ENCODE data around the gene WBP1L.

Gene WBP1L

DNA sequence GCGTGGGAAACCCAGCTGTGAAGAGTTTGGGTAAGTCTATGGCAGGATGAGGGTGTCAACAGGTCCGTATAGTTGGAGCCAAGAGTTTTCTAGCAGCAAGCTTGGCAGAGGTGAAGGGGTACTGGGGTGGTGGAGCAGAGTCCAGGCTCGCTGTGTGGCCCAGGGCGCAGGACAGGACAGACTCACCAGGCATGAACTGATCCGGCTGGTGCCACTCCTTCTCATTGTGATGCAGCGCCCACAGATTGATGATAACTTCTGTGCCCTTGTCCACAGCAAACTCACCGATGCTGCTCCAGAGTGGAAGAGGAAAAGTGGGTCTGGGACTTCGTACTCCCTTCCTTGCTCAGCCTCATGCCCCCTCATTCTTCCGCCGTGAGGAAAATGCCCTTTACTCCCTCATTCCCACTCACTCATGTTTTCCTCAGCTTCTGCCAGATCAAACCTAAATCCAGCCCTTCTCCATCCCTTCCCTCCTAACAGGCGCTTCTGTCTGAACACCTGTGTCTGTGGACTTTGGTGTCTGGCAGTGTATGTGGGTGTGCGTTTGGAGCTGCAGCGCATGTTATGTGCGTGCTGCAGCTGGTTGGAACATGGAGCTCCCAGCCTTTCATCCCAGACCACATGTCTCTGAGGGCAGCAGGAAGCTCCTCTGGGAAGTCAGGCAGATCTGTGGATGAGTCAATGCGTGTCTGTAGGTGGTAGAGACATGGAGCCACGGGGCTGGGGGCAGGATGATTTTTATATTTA lies 87.7 kb downstream of the WBP1L start:
- Histone ChIP-seq H3K9me3 (ENCODE audit: control insufficient read depth, insufficient read depth, low read depth, low read length) (no peaks in the 10 kb centered on the region), H3K27ac (ENCODE audit: extremely low read depth, low read depth, low read length) (no peak overlapping the region), H3K4me1 (ENCODE audit: control insufficient read depth, insufficient read depth, low read length) (no peaks in the 10 kb centered on the region), H3K4me3 (ENCODE audit: low read depth, low read length) (no peak overlapping the region), H3K36me3 (ENCODE audit: control insufficient read depth in 2 of 2, insufficient read depth in 1 of 2, low read length in 2 of 2) (no peaks in the 10 kb centered on the region)
- TF ChIP-seq PRDM1 (tag by site-specific recombination; IDR thresholded peaks at IDR 0.05) (no peak), SCRT1 (tag by site-specific recombination; IDR thresholded peaks at IDR 0.05; ENCODE audit: borderline replicate concordance) (0 out of 2 replicates have a peak, but pooled peaks have one; percentile 28), SCRT2 (tag by site-specific recombination; IDR thresholded peaks at IDR 0.05) (peak; percentile 80)
- CTCF ChIA-PET = interaction anchor here (0.6 to 3.0 kb wide), 4 partner anchors 72 to 88 kb away, joined by 3 to 16 read pairs (median 4); partner anchors contain the start of gene WBP1L
- POLR2A ChIA-PET = interaction anchor here (0.9 kb wide), 1 partner anchor 91 kb away, joined by 3 read pairs; no protein-coding TSS in a partner anchor

DNA sequence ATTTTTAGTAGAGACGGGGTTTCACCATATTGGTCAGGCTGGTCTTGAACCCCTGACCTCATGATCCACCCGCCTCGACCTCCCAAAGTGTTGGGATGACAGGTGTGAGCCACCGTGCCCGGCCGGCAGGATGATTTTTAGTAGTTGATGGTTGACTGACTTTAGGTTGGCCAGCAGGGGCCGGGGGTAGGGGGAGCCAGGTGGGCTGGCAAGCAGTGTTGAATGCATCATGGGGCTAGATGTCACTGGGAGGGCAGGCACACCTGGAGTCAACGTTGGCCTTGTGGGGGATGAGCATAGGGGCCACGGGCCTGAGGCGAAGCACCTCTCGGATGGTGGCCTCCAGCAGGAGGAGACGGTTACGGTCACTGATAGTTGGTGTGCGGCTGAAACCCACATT lies 88.5 kb downstream of the WBP1L start:
- Histone ChIP-seq H3K4me1 (ENCODE audit: control insufficient read depth, insufficient read depth, low read length) (peaks cover 4% of the 10 kb centered on the region; the same call in 1 of the 2 replicates), H3K36me3 (ENCODE audit: control insufficient read depth in 2 of 2, insufficient read depth in 1 of 2, low read length in 2 of 2) (no peaks in the 10 kb centered on the region), H3K27ac (ENCODE audit: extremely low read depth, low read depth, low read length) (no peak overlapping the region), H3K9me3 (ENCODE audit: control insufficient read depth, insufficient read depth, low read depth, low read length) (no peaks in the 10 kb centered on the region), H3K4me3 (ENCODE audit: low read depth, low read length) (no peak overlapping the region)
- ChIA-PET CTCF (interaction anchor here (0.6 to 6.2 kb wide), 6 partner anchors 70 to 1150 kb away, joined by 3 to 112 read pairs (median 4); partner anchors contain the start of genes CNNM2 and WBP1L), POLR2A (no interaction called here)
- TF ChIP-seq ZNF529 (tag by site-specific recombination; IDR thresholded peaks at IDR 0.05; ENCODE audit: insufficient replicate concordance) (no peak), ZNF223 (tag by site-specific recombination; IDR thresholded peaks at IDR 0.05) (no peak), GLI4 (tag by site-specific recombination; IDR thresholded peaks at IDR 0.05) (no peak), ZNF341 (tag by site-specific recombination; IDR thresholded peaks at IDR 0.05; ENCODE audit: low read depth) (no peak), ZNF221 (tag by site-specific recombination; IDR thresholded peaks at IDR 0.05; ENCODE audit: borderline replicate concordance) (no peak), ZBTB20 (tag by site-specific recombination; IDR thresholded peaks at IDR 0.05) (no peak), ZNF560 (tag by site-specific recombination; IDR thresholded peaks at IDR 0.05; ENCODE audit: borderline replicate concordance) (no peak), ZNF510 (tag by site-specific recombination; IDR thresholded peaks at IDR 0.05; ENCODE audit: insufficient replicate concordance) (no peak), ZBTB17 (tag by site-specific recombination; IDR thresholded peaks at IDR 0.05) (no peak), ZEB2 (tag by site-specific recombination; IDR thresholded peaks at IDR 0.05) (no peak), ZNF423 (tag by site-specific recombination; IDR thresholded peaks at IDR 0.05) (no peak)
- TF ChIP-seq, protein P1, sequence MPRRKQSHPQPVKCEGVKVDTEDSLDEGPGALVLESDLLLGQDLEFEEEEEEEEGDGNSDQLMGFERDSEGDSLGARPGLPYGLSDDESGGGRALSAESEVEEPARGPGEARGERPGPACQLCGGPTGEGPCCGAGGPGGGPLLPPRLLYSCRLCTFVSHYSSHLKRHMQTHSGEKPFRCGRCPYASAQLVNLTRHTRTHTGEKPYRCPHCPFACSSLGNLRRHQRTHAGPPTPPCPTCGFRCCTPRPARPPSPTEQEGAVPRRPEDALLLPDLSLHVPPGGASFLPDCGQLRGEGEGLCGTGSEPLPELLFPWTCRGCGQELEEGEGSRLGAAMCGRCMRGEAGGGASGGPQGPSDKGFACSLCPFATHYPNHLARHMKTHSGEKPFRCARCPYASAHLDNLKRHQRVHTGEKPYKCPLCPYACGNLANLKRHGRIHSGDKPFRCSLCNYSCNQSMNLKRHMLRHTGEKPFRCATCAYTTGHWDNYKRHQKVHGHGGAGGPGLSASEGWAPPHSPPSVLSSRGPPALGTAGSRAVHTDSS (tag by site-specific recombination; IDR thresholded peaks at IDR 0.05) = no peak
- TF ChIP-seq, protein P2, sequence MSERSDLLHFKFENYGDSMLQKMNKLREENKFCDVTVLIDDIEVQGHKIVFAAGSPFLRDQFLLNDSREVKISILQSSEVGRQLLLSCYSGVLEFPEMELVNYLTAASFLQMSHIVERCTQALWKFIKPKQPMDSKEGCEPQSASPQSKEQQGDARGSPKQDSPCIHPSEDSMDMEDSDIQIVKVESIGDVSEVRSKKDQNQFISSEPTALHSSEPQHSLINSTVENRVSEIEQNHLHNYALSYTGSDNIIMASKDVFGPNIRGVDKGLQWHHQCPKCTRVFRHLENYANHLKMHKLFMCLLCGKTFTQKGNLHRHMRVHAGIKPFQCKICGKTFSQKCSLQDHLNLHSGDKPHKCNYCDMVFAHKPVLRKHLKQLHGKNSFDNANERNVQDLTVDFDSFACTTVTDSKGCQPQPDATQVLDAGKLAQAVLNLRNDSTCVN (tag by site-specific recombination; optimal IDR thresholded peaks at IDR 0.05) = no peak

DNA sequence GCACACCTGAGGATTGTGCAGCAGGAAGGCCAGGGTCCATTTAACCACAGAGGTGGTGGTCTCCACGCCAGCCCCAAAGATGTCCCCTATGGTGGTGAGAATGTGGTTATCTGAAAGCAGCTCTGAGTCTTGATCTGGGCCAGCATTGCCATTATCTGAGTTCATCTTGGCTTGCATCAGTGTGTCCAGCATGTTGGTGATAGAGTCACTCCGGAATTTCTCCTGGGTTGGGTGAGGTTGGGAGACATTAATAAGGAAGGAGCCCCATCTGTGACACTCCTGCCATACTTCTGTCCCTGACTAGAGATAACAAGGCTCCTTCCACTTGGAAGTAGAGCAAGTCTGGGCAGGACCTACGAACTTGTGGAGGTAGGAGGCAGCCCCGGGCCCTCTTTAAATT lies 89.2 kb downstream of the WBP1L start:
- Histone ChIP-seq H3K9me3 (ENCODE audit: control insufficient read depth, insufficient read depth, low read depth, low read length) (no peaks in the 10 kb centered on the region), H3K4me3 (ENCODE audit: low read depth, low read length) (no peak overlapping the region), H3K4me1 (ENCODE audit: control insufficient read depth, insufficient read depth, low read length) (peaks cover 6% of the 10 kb centered on the region; the same call in 1 of the 2 replicates), H3K27ac (ENCODE audit: extremely low read depth, low read depth, low read length) (no peak overlapping the region), H3K36me3 (ENCODE audit: control insufficient read depth in 2 of 2, insufficient read depth in 1 of 2, low read length in 2 of 2) (no peaks in the 10 kb centered on the region)
- ChIA-PET CTCF (interaction anchor here (1.1 to 6.2 kb wide), 4 partner anchors 12 to 238 kb away, joined by 3 to 112 read pairs (median 4); partner anchors contain the start of gene CNNM2), POLR2A (no interaction called here)
- TF ChIP-seq ZNF302 (tag by site-specific recombination; IDR thresholded peaks at IDR 0.05; ENCODE audit: low read depth) = no peak
- no peak for TF ChIP-seq KLF7 (tag by site-specific recombination; IDR thresholded peaks at IDR 0.05; ENCODE audit: borderline replicate concordance)
- TF ChIP-seq, protein P3, sequence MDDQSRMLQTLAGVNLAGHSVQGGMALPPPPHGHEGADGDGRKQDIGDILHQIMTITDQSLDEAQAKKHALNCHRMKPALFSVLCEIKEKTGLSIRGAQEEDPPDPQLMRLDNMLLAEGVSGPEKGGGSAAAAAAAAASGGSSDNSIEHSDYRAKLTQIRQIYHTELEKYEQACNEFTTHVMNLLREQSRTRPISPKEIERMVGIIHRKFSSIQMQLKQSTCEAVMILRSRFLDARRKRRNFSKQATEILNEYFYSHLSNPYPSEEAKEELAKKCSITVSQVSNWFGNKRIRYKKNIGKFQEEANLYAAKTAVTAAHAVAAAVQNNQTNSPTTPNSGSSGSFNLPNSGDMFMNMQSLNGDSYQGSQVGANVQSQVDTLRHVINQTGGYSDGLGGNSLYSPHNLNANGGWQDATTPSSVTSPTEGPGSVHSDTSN (CRISPR knock-in tag; IDR thresholded peaks at IDR 0.05) = no peak
- no peak for TF ChIP-seq ZNF37A (tag by site-specific recombination; IDR thresholded peaks at IDR 0.05)
- TF ChIP-seq, protein P4, sequence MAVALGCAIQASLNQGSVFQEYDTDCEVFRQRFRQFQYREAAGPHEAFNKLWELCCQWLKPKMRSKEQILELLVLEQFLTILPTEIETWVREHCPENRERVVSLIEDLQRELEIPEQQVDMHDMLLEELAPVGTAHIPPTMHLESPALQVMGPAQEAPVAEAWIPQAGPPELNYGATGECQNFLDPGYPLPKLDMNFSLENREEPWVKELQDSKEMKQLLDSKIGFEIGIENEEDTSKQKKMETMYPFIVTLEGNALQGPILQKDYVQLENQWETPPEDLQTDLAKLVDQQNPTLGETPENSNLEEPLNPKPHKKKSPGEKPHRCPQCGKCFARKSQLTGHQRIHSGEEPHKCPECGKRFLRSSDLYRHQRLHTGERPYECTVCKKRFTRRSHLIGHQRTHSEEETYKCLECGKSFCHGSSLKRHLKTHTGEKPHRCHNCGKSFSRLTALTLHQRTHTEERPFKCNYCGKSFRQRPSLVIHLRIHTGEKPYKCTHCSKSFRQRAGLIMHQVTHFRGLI (tag by site-specific recombination; IDR thresholded peaks at IDR 0.05) = no peak
- no peak for TF ChIP-seq ZNF558 (tag by site-specific recombination; IDR thresholded peaks at IDR 0.05)
- TF ChIP-seq, protein P5, sequence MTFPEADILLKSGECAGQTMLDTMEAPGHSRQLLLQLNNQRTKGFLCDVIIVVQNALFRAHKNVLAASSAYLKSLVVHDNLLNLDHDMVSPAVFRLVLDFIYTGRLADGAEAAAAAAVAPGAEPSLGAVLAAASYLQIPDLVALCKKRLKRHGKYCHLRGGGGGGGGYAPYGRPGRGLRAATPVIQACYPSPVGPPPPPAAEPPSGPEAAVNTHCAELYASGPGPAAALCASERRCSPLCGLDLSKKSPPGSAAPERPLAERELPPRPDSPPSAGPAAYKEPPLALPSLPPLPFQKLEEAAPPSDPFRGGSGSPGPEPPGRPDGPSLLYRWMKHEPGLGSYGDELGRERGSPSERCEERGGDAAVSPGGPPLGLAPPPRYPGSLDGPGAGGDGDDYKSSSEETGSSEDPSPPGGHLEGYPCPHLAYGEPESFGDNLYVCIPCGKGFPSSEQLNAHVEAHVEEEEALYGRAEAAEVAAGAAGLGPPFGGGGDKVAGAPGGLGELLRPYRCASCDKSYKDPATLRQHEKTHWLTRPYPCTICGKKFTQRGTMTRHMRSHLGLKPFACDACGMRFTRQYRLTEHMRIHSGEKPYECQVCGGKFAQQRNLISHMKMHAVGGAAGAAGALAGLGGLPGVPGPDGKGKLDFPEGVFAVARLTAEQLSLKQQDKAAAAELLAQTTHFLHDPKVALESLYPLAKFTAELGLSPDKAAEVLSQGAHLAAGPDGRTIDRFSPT (tag by site-specific recombination; IDR thresholded peaks at IDR 0.05) = no peak
